HepG2 (cell line): ENCODE results near the gene NKX6-2. TPM values are rescaled to one million over a fixed set of nuclear protein-coding genes. Genes with fewer than 3 reads are reported as not detected.

Source experiments
- ATAC-seq: fragments of 200-7000 bp; cut with Tn5 transposase; 3 replicates; pipeline ENCODE4 v1.9.1; 2020; ENCODE audit warnings: mild to moderate bottlenecking, moderate library complexity
- BruUV-seq: library from RNA; stranded (reverse); fragments of 400-500 nt; replicated peaks from 2 replicates; lab custom pipeline; 2021; lab: Mats Ljungman, UMichigan
- CTCF ChIA-PET: fragments of 300-600 bp; formaldehyde crosslinking; extraction: SDS; loops from one replicate; lab custom pipeline; 2021; ENCODE audit warnings: low total read pairs, inconsistent platforms, low intra/inter-chr PET ratio; lab: Yijun Ruan, JAX
- POLR2A ChIA-PET: fragments of 350-600 bp; sonication (Branson Sonifier 250); formaldehyde crosslinking; loops from one replicate; lab custom pipeline; 2020; ENCODE audit warnings: antibody characterized with exemption, inconsistent platforms; lab: Yijun Ruan, JAX
- DNase-seq: peaks from one replicate; pipeline ENCODE4 v3.0.0-alpha.2; 2015; ENCODE audit warnings: low spot score
- FAIRE-seq: peaks from 3 replicates; lab custom pipeline; 2011; peaks lifted over from hg19 to GRCh38; lab: Jason Lieb, UNC
- H2AFZ ChIP-seq: one replicate; pipeline ENCODE4 v1.6.1; 2011; ENCODE audit warnings: low read length, inconsistent platforms
- H3K27ac ChIP-seq: fragments of 300-600 bp; 3 replicates; pipeline ENCODE4 v1.8.0; 2011; ENCODE audit warnings: mixed run types, mild to moderate bottlenecking, mixed read lengths, low read length, inconsistent platforms; ENCODE audit not compliant: insufficient read depth; ENCODE audit errors: extremely low read length
- H3K27me3 ChIP-seq, 2 experiments: fragments of 200-600 bp in 1 of 2; 2 replicates in 1 of 2; 3 replicates in 1 of 2; pipeline versions ENCODE4 v1.6.0 to v1.8.0; 2011; ENCODE audit warnings: low read length in 2 of 2, mild to moderate bottlenecking in 2 of 2, moderate library complexity in 2 of 2, inconsistent platforms in 1 of 2; ENCODE audit not compliant: insufficient read depth in 2 of 2, control insufficient read depth in 1 of 2
- H3K36me3 ChIP-seq, 2 experiments: fragments of 200-600 bp in 1 of 2; replicated peaks in 1 of 2; 2 replicates in 1 of 2; 3 replicates in 1 of 2; pipeline versions ENCODE4 v1.5.1 to v1.8.0; 2011; ENCODE audit warnings: low read length in 2 of 2, inconsistent platforms in 1 of 2; ENCODE audit not compliant: insufficient read depth in 2 of 2, control insufficient read depth in 1 of 2
- H3K4me1 ChIP-seq: 2 replicates; pipeline ENCODE4 v1.5.1; 2012; ENCODE audit warnings: low read length, inconsistent platforms; ENCODE audit not compliant: insufficient read depth
- H3K4me2 ChIP-seq: 2 replicates; pipeline ENCODE4 v1.6.0; 2011; ENCODE audit warnings: low read depth, low read length, inconsistent platforms
- H3K4me3 ChIP-seq, 3 experiments: fragments of 200-600 bp in 1 of 3; sonication (generic), shearing (Covaris generic) in 1 of 3; replicated peaks in 1 of 3; 2 replicates each; pipeline ENCODE4 v1.5.1; 2011 to 2016; ENCODE audit warnings: low read length in 3 of 3, inconsistent platforms in 2 of 3, low read depth in 2 of 3, mild to moderate bottlenecking in 2 of 3, control low read depth in 1 of 3, mixed read lengths in 1 of 3; ENCODE audit not compliant: insufficient read depth in 1 of 3
- H3K79me2 ChIP-seq: one replicate; pipeline ENCODE4 v1.6.1; 2011; ENCODE audit warnings: low read length, inconsistent platforms; ENCODE audit not compliant: insufficient read depth
- H3K9ac ChIP-seq: 2 replicates; pipeline ENCODE4 v1.6.0; 2011; ENCODE audit warnings: mild to moderate bottlenecking, low read depth, low read length, inconsistent platforms; ENCODE audit not compliant: insufficient read depth
- H3K9me3 ChIP-seq: 2 replicates; pipeline ENCODE4 v1.5.1; 2012; ENCODE audit warnings: mild to moderate bottlenecking, low read length
- H4K20me1 ChIP-seq: 2 replicates; pipeline ENCODE4 v1.6.0; 2011; ENCODE audit warnings: inconsistent platforms, mild to moderate bottlenecking, low read length, moderate library complexity; ENCODE audit not compliant: insufficient read depth
- CENPX ChIP-seq: sonication (generic); formaldehyde crosslinking; IDR thresholded peaks from 2 replicates; pipeline ENCODE4 v1.9.0; 2021; ENCODE audit warnings: mild to moderate bottlenecking, missing genetic modification reagents, moderate library complexity
- ZNF180 ChIP-seq: sonication (generic); formaldehyde crosslinking; IDR thresholded peaks from 2 replicates; pipeline ENCODE4 v1.4.0; 2020; ENCODE audit warnings: low read depth, missing genetic modification reagents, borderline replicate concordance
- ZNF224 ChIP-seq: sonication (generic); formaldehyde crosslinking; IDR thresholded peaks from 2 replicates; pipeline ENCODE4 v1.5.0; 2020; ENCODE audit warnings: mild to moderate bottlenecking, missing genetic modification reagents
- ZSCAN25 ChIP-seq: sonication (generic); formaldehyde crosslinking; IDR thresholded peaks from 2 replicates; pipeline ENCODE4 v1.8.0; 2022; ENCODE audit warnings: mild to moderate bottlenecking, missing genetic modification reagents
- WGBS: methylation state at CpG from one replicate; pipeline ENCODE4 v1.1.6; 2017; ENCODE audit warnings: low lambda C conversion rate; 5-methylcytosine and 5-hydroxymethylcytosine counted together
- in situ Hi-C: cut with HindIII; loops from 2 replicates; pipeline ENCODE4 v1.10.0; 2017; ENCODE audit warnings: low pct_unique_long_range_greater_than_20kb; ENCODE audit not compliant: extremely low pct_ligation_motif_present
- intact Hi-C: fragments of 100-400 bp; cut with micrococcal nuclease; formaldehyde crosslinking; loops from one replicate; pipeline ENCODE4 v1.10.0; 2022; ENCODE audit not compliant: unreplicated experiment
- polyA plus RNA-seq, 8 experiments: library from polyadenylated mRNA; depleted of rRNA in 3 of 8; stranded (reverse) in 7 of 8; unstranded in 1 of 8; fragments of >200 nt; fragmentation: Illumina TruSeq in 4 of 8; extraction: Trizol in 4 of 8; gene quantifications; 2 replicates each; pipeline versions ENCODE4 v1.2.1 to v1.2.3, GENCODE V29; 2011 to 2016; ENCODE audit warnings: low read depth in 4 of 8, missing spikeins in 1 of 8, mixed read lengths in 1 of 8; ENCODE audit not compliant: insufficient read depth in 1 of 8
- total RNA-seq, 5 experiments: library from RNA; depleted of rRNA; stranded (reverse); fragments of >200 nt; fragmentation: Illumina TruSeq; extraction: Trizol; gene quantifications; 2 replicates each; pipeline ENCODE4 v1.2.3, GENCODE V29; 2016; ENCODE audit warnings: low read depth in 1 of 5
- TF ChIP-seq, protein P1 (sequence below): sonication (generic); formaldehyde crosslinking; IDR thresholded peaks from 2 replicates; pipeline ENCODE4 v1.4.0; 2020; ENCODE audit warnings: low read depth, mild to moderate bottlenecking, missing genetic modification reagents
- TF ChIP-seq, protein P2 (sequence below): sonication (generic); formaldehyde crosslinking; IDR thresholded peaks from 2 replicates; pipeline ENCODE4 v1.5.1; 2020; ENCODE audit warnings: missing genetic modification reagents, mild to moderate bottlenecking, borderline replicate concordance
- TF ChIP-seq, protein P3 (sequence below): fragments of 450-650 bp; IDR thresholded peaks from 2 replicates; pipeline ENCODE4 v1.6.1; 2016
- TF ChIP-seq, protein P4 (sequence below): IDR thresholded peaks from 2 replicates; pipeline ENCODE4 v1.6.1; 2016; ENCODE audit warnings: control low read depth

Gene NKX6-2
- total and polyA plus RNA-seq, 2 of the 13 experiments (the other 11 are each of a cell fraction or from before 2014, with no cell fraction given): not detected

DNA sequence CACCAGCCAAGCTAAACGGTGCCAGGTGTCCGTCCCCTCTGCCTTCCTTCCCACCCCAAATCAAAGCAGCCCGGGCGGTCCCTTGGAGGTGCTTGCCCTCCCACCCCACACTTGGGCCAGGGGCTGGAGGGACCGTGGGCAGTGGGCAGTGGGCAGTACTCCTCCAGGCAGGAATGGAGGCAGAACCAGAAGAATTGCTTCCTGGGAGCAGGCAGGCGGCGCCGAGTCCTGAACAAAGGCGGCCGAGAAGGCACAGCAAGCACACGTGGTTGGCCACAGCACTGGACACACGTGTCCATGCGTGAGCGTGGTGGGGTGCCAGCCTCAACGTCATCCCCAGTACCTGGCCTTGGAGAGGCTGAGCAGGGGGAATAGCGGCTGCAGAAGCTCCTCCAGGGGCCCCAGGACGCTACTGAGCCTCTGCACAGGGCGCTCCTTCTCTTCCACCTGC lies 48.4 kb upstream of the NKX6-2 start:
- ATAC-seq: no peak
- CTCF ChIA-PET: no interaction called here

GRCh38 chr10:132833421-132834111 lies 47.6 kb upstream of the NKX6-2 start:
- BruUV-seq: no TSS peak
- DNase-seq (no peak), FAIRE-seq (no peak), ATAC-seq (no peak)
- no peak overlapping the region for H3K4me3 ChIP-seq
- no peaks in the 10 kb centered on the region for H3K79me2 ChIP-seq
- H3K4me2 ChIP-seq: no peak overlapping the region
- H3K9ac ChIP-seq: no peak overlapping the region
- in situ Hi-C loops: no loop called here
- no peaks in the 10 kb centered on the region for H3K36me3 ChIP-seq
- POLR2A ChIA-PET: no interaction called here
- intact Hi-C loops: no loop called here
- H3K9me3 ChIP-seq: no peaks in the 10 kb centered on the region
- H2AFZ ChIP-seq: no peak overlapping the region
- WGBS: 5% methylated on average over 15 of the region's 29 CpGs
- peaks cover 6 to 47% of the 10 kb centered on the region in 2 experiments for H3K27me3 ChIP-seq
- no peaks in the 10 kb centered on the region for H4K20me1 ChIP-seq
- CTCF ChIA-PET: no interaction called here
- peaks cover 10% of the 10 kb centered on the region for H3K4me1 ChIP-seq
- H3K27ac ChIP-seq: no peak overlapping the region
- TF ChIP-seq, protein P1, sequence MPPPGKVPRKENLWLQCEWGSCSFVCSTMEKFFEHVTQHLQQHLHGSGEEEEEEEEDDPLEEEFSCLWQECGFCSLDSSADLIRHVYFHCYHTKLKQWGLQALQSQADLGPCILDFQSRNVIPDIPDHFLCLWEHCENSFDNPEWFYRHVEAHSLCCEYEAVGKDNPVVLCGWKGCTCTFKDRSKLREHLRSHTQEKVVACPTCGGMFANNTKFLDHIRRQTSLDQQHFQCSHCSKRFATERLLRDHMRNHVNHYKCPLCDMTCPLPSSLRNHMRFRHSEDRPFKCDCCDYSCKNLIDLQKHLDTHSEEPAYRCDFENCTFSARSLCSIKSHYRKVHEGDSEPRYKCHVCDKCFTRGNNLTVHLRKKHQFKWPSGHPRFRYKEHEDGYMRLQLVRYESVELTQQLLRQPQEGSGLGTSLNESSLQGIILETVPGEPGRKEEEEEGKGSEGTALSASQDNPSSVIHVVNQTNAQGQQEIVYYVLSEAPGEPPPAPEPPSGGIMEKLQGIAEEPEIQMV (CRISPR knock-in tag): no peak
- TF ChIP-seq ZNF180 (CRISPR knock-in tag) (no peak), CENPX (CRISPR knock-in tag) (no peak), ZSCAN25 (CRISPR knock-in tag) (no peak), ZNF224 (CRISPR knock-in tag) (no peak)
- TF ChIP-seq, protein P2, sequence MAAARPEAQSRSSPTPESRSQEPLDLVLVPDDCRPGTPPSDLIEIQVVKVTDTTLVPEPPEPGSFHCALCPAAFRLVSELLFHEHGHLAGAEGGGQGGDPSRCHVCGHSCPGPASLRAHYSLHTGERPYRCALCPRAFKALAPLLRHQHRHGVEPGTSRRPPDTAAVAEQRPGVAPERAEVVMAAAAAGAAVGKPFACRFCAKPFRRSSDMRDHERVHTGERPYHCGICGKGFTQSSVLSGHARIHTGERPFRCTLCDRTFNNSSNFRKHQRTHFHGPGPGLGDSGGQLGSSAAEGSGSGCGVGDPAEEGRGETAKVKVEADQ (CRISPR knock-in tag): no peak

More for the DNA sequence above, 48.4 kb upstream of the NKX6-2 start:
- in situ Hi-C loops (no loop called here), intact Hi-C loops (no loop called here)
- Histone ChIP-seq H3K27me3 (peaks cover 6 to 44% of the 10 kb centered on the region in 2 experiments), H4K20me1 (no peaks in the 10 kb centered on the region), H2AFZ (no peak overlapping the region), H3K4me3 (no peak overlapping the region), H3K4me1 (peaks cover 10% of the 10 kb centered on the region), H3K9ac (no peak overlapping the region), H3K36me3 (no peaks in the 10 kb centered on the region), H3K79me2 (no peaks in the 10 kb centered on the region), H3K27ac (no peak overlapping the region), H3K4me2 (no peak overlapping the region), H3K9me3 (no peaks in the 10 kb centered on the region)
- TF ChIP-seq, protein P3, sequence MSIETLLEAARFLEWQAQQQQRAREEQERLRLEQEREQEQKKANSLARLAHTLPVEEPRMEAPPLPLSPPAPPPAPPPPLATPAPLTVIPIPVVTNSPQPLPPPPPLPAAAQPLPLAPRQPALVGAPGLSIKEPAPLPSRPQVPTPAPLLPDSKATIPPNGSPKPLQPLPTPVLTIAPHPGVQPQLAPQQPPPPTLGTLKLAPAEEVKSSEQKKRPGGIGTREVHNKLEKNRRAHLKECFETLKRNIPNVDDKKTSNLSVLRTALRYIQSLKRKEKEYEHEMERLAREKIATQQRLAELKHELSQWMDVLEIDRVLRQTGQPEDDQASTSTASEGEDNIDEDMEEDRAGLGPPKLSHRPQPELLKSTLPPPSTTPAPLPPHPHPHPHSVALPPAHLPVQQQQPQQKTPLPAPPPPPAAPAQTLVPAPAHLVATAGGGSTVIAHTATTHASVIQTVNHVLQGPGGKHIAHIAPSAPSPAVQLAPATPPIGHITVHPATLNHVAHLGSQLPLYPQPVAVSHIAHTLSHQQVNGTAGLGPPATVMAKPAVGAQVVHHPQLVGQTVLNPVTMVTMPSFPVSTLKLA: 0 out of 2 replicates have a peak, but pooled peaks have one; percentile 10
- TF ChIP-seq, protein P4, sequence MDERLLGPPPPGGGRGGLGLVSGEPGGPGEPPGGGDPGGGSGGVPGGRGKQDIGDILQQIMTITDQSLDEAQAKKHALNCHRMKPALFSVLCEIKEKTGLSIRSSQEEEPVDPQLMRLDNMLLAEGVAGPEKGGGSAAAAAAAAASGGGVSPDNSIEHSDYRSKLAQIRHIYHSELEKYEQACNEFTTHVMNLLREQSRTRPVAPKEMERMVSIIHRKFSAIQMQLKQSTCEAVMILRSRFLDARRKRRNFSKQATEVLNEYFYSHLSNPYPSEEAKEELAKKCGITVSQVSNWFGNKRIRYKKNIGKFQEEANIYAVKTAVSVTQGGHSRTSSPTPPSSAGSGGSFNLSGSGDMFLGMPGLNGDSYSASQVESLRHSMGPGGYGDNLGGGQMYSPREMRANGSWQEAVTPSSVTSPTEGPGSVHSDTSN (CRISPR knock-in tag): no peak
- no TSS peak for BruUV-seq
- FAIRE-seq (no peak), DNase-seq (no peak)
- WGBS: no CpG with 5 or more reads among the region's 18 CpGs
- POLR2A ChIA-PET: no interaction called here
